GM23248 (cell line): ENCODE data around the gene FAM228B. TPM values are rescaled to one million over a fixed set of nuclear protein-coding genes. Genes with fewer than 3 reads are reported as not detected.
A peak's percentile ranks its signal among the peaks of the same experiment; 100 is the strongest.

ENCODE experiments used
- DNase-seq: peaks from one replicate; pipeline ENCODE4 v3.0.0-alpha.2; 2015
- H2AFZ ChIP-seq: fragments of 200-600 bp; sonication (generic); 2 replicates; pipeline ENCODE4 v1.6.1; 2016; ENCODE audit warnings: antibody characterized with exemption
- H3F3A ChIP-seq: fragments of 200-600 bp; sonication (generic); 2 replicates; pipeline ENCODE4 v1.6.1; 2016; ENCODE audit warnings: mild to moderate bottlenecking, antibody characterized with exemption, mixed run types; ENCODE audit not compliant: insufficient read depth
- H3K27ac ChIP-seq: fragments of 200-600 bp; sonication (generic); 2 replicates; pipeline ENCODE4 v1.5.1; 2016; ENCODE audit warnings: mild to moderate bottlenecking
- H3K27me3 ChIP-seq: fragments of 200-600 bp; sonication (generic); replicated peaks from 2 replicates; pipeline ENCODE4 v1.6.1; 2016; ENCODE audit warnings: mild to moderate bottlenecking; ENCODE audit not compliant: insufficient read depth
- H3K36me3 ChIP-seq: fragments of 200-600 bp; sonication (generic); 2 replicates; pipeline ENCODE4 v1.6.1; 2016; ENCODE audit warnings: low read depth, mild to moderate bottlenecking
- H3K4me1 ChIP-seq: fragments of 200-600 bp; sonication (generic); 2 replicates; pipeline ENCODE4 v1.6.1; 2016; ENCODE audit warnings: mild to moderate bottlenecking; ENCODE audit not compliant: insufficient read depth
- H3K4me2 ChIP-seq: fragments of 200-600 bp; sonication (generic); one replicate; pipeline ENCODE4 v1.6.1; 2016; ENCODE audit warnings: mild to moderate bottlenecking; ENCODE audit not compliant: unreplicated experiment
- H3K4me3 ChIP-seq: fragments of 200-600 bp; sonication (generic); 2 replicates; pipeline ENCODE4 v1.5.1; 2016; ENCODE audit warnings: mild to moderate bottlenecking
- H3K79me2 ChIP-seq: fragments of 200-600 bp; sonication (generic); 2 replicates; pipeline ENCODE4 v1.6.1; 2016; ENCODE audit warnings: mild to moderate bottlenecking; ENCODE audit not compliant: insufficient read depth
- H3K9ac ChIP-seq: fragments of 200-600 bp; sonication (generic); 2 replicates; pipeline ENCODE4 v1.6.1; 2016; ENCODE audit warnings: mild to moderate bottlenecking
- H3K9me2 ChIP-seq: fragments of 200-600 bp; sonication (generic); 2 replicates; pipeline ENCODE4 v1.6.1; 2016; ENCODE audit warnings: mixed run types, mild to moderate bottlenecking, moderate library complexity; ENCODE audit not compliant: insufficient read depth
- H3K9me3 ChIP-seq: fragments of 200-600 bp; sonication (generic); one replicate; pipeline ENCODE4 v1.6.1; 2017; ENCODE audit warnings: low read depth
- H4K20me1 ChIP-seq: fragments of 200-600 bp; sonication (generic); 2 replicates; pipeline ENCODE4 v1.6.0; 2016; ENCODE audit not compliant: insufficient read depth
- EZH2 ChIP-seq: fragments of 200-600 bp; sonication (generic); IDR thresholded peaks from 2 replicates; pipeline ENCODE4 v1.6.1; 2018; ENCODE audit warnings: antibody characterized with exemption, mild to moderate bottlenecking; ENCODE audit not compliant: insufficient read depth, poor library complexity, severe bottlenecking
- EZH2phosphoT487 ChIP-seq: fragments of 200-600 bp; sonication (generic); IDR thresholded peaks from 2 replicates; pipeline ENCODE4 v1.6.1; 2018; ENCODE audit warnings: antibody characterized with exemption, moderate library complexity, mild to moderate bottlenecking, low read depth; ENCODE audit not compliant: insufficient read depth
- WGBS, 2 experiments: methylation state at CpG; one replicate each; pipeline ENCODE4 v1.1.6; 2015 to 2017; ENCODE audit warnings: low lambda C conversion rate in 2 of 2, low coverage in 1 of 2; ENCODE audit errors: missing lambda C conversion rate in 2 of 2; 5-methylcytosine and 5-hydroxymethylcytosine counted together
- in situ Hi-C: fragments of 300-500 bp; cut with MboI; formaldehyde crosslinking; loops from 2 replicates; pipeline ENCODE4 v1.15.0; 2020
- polyA plus RNA-seq: library from polyadenylated mRNA; unstranded; fragments of >200 nt; fragmentation: Nextera tagmentation; extraction: Ambion mirVana; gene quantifications from 2 replicates; pipeline ENCODE4 v1.2.1, GENCODE V29; 2016
- total RNA-seq: library from RNA; depleted of rRNA; stranded (reverse); fragments of >200 nt; shearing (Covaris generic); gene quantifications from 2 replicates; pipeline ENCODE4 v1.2.3, GENCODE V29; 2014; rRNA removed

FAM228B gene
- total RNA-seq (5.8 and 22.4 TPM in 2 replicates), polyA plus RNA-seq (12.1 and 15.1 TPM in 2 replicates)

- peak; percentile 88 for DNase-seq
- Histone ChIP-seq H3K27me3 (no peaks in the 10 kb centered on the region), H3K79me2 (0 out of 2 replicates have a peak, but pooled peaks cover 6% of the 10 kb centered on the region), H3K9ac (peak within 1 kb of the TSS; percentile 88), H2AFZ (peak within 1 kb of the TSS; percentile 96), H3K4me2 (peak within 1 kb of the TSS; percentile 84), H3K9me2 (no peaks in the 10 kb centered on the region), H3K27ac (peak within 1 kb of the TSS; percentile 77), H3K9me3 (no peaks in the 10 kb centered on the region), H3K36me3 (no peaks in the 10 kb centered on the region), H3K4me3 (peak within 1 kb of the TSS; percentile 84), H4K20me1 (no peaks in the 10 kb centered on the region), H3K4me1 (peaks cover 13% of the 10 kb centered on the region), H3F3A (peaks cover 10% of the 10 kb centered on the region; the same call in 1 of the 2 replicates)
- in situ Hi-C loops: no loop called here
- TF ChIP-seq EZH2: no peak
- TF ChIP-seq EZH2phosphoT487: no peak
- 1% methylated on average over 64 to 95 of the region's 103 CpGs for whole genome bisulfite sequencing, 2 experiments
These were observed at the start of gene FAM228B, which contains the start of gene PFN4 for GRCh38 chr2:24123195-24123921. FAM228B (plus strand) TSS chr2:24123469; CDS start chr2:24124362, 893 bp downstream. PFN4 (minus strand) TSS chr2:24123334; CDS start chr2:24122535, 799 bp downstream.

GRCh38 chr2:24073816-24074215 is 49.5 kb upstream of the FAM228B start:
- Histone ChIP-seq H3K4me2 (no peak overlapping the region), H3K27me3 (no peaks in the 10 kb centered on the region), H3K79me2 (peaks cover 64% of the 10 kb centered on the region), H3K4me1 (peaks cover 8% of the 10 kb centered on the region; the same call in 1 of the 2 replicates), H2AFZ (no peak overlapping the region), H3K9ac (peak overlapping the region; percentile 11; the same call in 1 of the 2 replicates), H3K36me3 (peaks cover 19% of the 10 kb centered on the region), H3K9me2 (no peaks in the 10 kb centered on the region), H3K27ac (no peak overlapping the region), H4K20me1 (no peaks in the 10 kb centered on the region), H3F3A (peaks cover 23% of the 10 kb centered on the region), H3K4me3 (no peak overlapping the region), H3K9me3 (no peaks in the 10 kb centered on the region)
- in situ Hi-C loops: no loop called here
- 80% methylated on average over 6 of the region's 6 CpGs for WGBS, 2 experiments
- TF ChIP-seq EZH2 (no peak), EZH2phosphoT487 (no peak)
- DNase-seq: no peak

- Histone ChIP-seq H3K27me3 (no peaks in the 10 kb centered on the region), H3K9me3 (no peaks in the 10 kb centered on the region), H3K9ac (peak overlapping the region; percentile 86), H3K4me1 (peaks cover 8% of the 10 kb centered on the region; the same call in 1 of the 2 replicates), H3K27ac (peak overlapping the region; percentile 68), H3K79me2 (peaks cover 56% of the 10 kb centered on the region), H2AFZ (peak overlapping the region; percentile 88), H4K20me1 (no peaks in the 10 kb centered on the region), H3K4me3 (peak overlapping the region; percentile 89), H3K36me3 (peaks cover 19% of the 10 kb centered on the region), H3K4me2 (peak overlapping the region; percentile 98), H3F3A (peaks cover 26% of the 10 kb centered on the region), H3K9me2 (no peaks in the 10 kb centered on the region)
- 55 to 58% methylated on average over 5 of the region's 5 CpGs for WGBS, 2 experiments
- peak; percentile 32 for DNase-seq
- TF ChIP-seq EZH2phosphoT487: no peak
- TF ChIP-seq EZH2: no peak
- in situ Hi-C loops: no loop called here
These were observed 48.0 kb upstream of the FAM228B start for GRCh38 chr2:24075259-24075658.

GRCh38 chr2:24075915-24076848 is 47.1 kb upstream of the FAM228B start, which contains the start of gene SF3B6:
SF3B6 (minus strand) TSS chr2:24076326; CDS start chr2:24076229, 97 bp downstream.
- Histone ChIP-seq H3K9ac (peak within 1 kb of the TSS; percentile 86), H3K27me3 (no peaks in the 10 kb centered on the region), H3K9me2 (no peaks in the 10 kb centered on the region), H3K36me3 (peaks cover 19% of the 10 kb centered on the region), H3K4me1 (peaks cover 8% of the 10 kb centered on the region; the same call in 1 of the 2 replicates), H2AFZ (peak within 1 kb of the TSS; percentile 88), H3K79me2 (peaks cover 47% of the 10 kb centered on the region), H3K4me2 (peak within 1 kb of the TSS; percentile 98), H3K27ac (peak within 1 kb of the TSS; percentile 68), H4K20me1 (no peaks in the 10 kb centered on the region), H3K4me3 (peak within 1 kb of the TSS; percentile 89), H3K9me3 (no peaks in the 10 kb centered on the region), H3F3A (peaks cover 26% of the 10 kb centered on the region)
- peak; percentile 100 for DNase-seq
- TF ChIP-seq EZH2 (no peak), EZH2phosphoT487 (no peak)
- in situ Hi-C loops: no loop called here
- 1% methylated on average over 57 to 64 of the region's 64 CpGs for WGBS, 2 experiments
